CD4-positive, alpha-beta T cell (primary cell): ENCODE data around the gene SLC25A42. TPM values are rescaled to one million over a fixed set of nuclear protein-coding genes. Genes with fewer than 3 reads are reported as not detected.
A peak's percentile ranks its signal among the peaks of the same experiment; 100 is the strongest.

ENCODE experiments used
- ATAC-seq: fragments of 200-7000 bp; cut with Tn5 transposase; one replicate; pipeline ENCODE4 v1.10.0; 2022; ENCODE audit warnings: mild to moderate bottlenecking; ENCODE audit not compliant: poor library complexity
- CTCF ChIA-PET: fragments of 350-600 bp; sonication (Branson Sonifier 250); formaldehyde crosslinking; loops from one replicate; lab custom pipeline; 2021; ENCODE audit warnings: antibody characterized with exemption, inconsistent platforms; lab: Charles Lee
- POLR2A ChIA-PET: fragments of 350-600 bp; sonication (Branson Sonifier 250); formaldehyde crosslinking; loops from one replicate; lab custom pipeline; 2021; ENCODE audit warnings: antibody characterized with exemption, inconsistent platforms; lab: Charles Lee
- DNase-seq, 14 experiments: peaks; one replicate each; pipeline ENCODE4 v3.0.0-alpha.2; 2013 to 2020; ENCODE audit warnings: mixed read lengths in 2 of 14
- H3K27ac ChIP-seq, 2 donors: one replicate each; pipeline versions ENCODE4 v1.5.1 to v1.7.0; 2013; ENCODE audit warnings: low read length in 2 of 2, low read depth in 1 of 2, mild to moderate bottlenecking in 1 of 2
- H3K27me3 ChIP-seq, 2 experiments: 1 replicate in 1 of 2; 2 replicates in 1 of 2; pipeline versions ENCODE4 v1.6.1 to v1.7.0; 2013; ENCODE audit warnings: low read length in 2 of 2, control low read depth in 1 of 2, mild to moderate bottlenecking in 1 of 2, moderate library complexity in 1 of 2; ENCODE audit not compliant: insufficient read depth in 2 of 2, control insufficient read depth in 1 of 2
- H3K36me3 ChIP-seq: one replicate; pipeline ENCODE4 v1.6.1; 2013; ENCODE audit warnings: low read length, control low read depth; ENCODE audit not compliant: insufficient read depth
- H3K4me1 ChIP-seq: one replicate; pipeline ENCODE4 v1.6.1; 2013; ENCODE audit warnings: low read length, control low read depth; ENCODE audit not compliant: insufficient read depth
- H3K4me3 ChIP-seq: one replicate; pipeline ENCODE4 v1.5.1; 2013; ENCODE audit warnings: mild to moderate bottlenecking, low read length, moderate library complexity
- H3K9me3 ChIP-seq, 2 experiments: 1 replicate in 1 of 2; 2 replicates in 1 of 2; pipeline versions ENCODE4 v1.6.1 to v1.7.0; 2013; ENCODE audit warnings: low read length in 2 of 2, mild to moderate bottlenecking in 2 of 2, control low read depth in 1 of 2, moderate library complexity in 1 of 2; ENCODE audit not compliant: control insufficient read depth in 1 of 2, insufficient read depth in 1 of 2
- H3K27ac Mint-ChIP-seq: one replicate; pipeline ENCODE4 v1.8.0; 2020; ENCODE audit warnings: mixed read lengths
- H3K27me3 Mint-ChIP-seq: one replicate; pipeline ENCODE4 v1.8.0; 2021; ENCODE audit warnings: mixed read lengths
- H3K36me3 Mint-ChIP-seq: one replicate; pipeline ENCODE4 v1.8.0; 2021; ENCODE audit warnings: low read depth, mixed read lengths
- H3K4me1 Mint-ChIP-seq: one replicate; pipeline ENCODE4 v1.8.0; 2021; ENCODE audit warnings: low read depth, mixed read lengths
- H3K4me3 Mint-ChIP-seq: one replicate; pipeline ENCODE4 v1.8.0; 2020; ENCODE audit warnings: mild to moderate bottlenecking, mixed read lengths
- H3K9me3 Mint-ChIP-seq: one replicate; pipeline ENCODE4 v1.8.0; 2020; ENCODE audit warnings: mixed read lengths
- intact Hi-C, 2 experiments: fragments of 100-400 bp; cut with DNase I in 1 of 2; cut with micrococcal nuclease in 1 of 2; formaldehyde crosslinking; loops; one replicate each; pipeline versions ENCODE4 v1.15.1 to v1.9.0; 2023 to 2025; cut with DNase I, micrococcal nuclease
- total RNA-seq, 174 experiments: library from RNA in 2 of 174; stranded (reverse) in 2 of 174; gene quantifications; one replicate each; pipeline ENCODE4 v1.2.3 and lab custom pipeline; 2021 to 2026
- TF ChIP-seq, protein P1 (sequence below): fragments of 200-600 bp; IDR thresholded peaks from one replicate; pipeline ENCODE4 v1.8.0; 2022; ENCODE audit warnings: antibody characterized with exemption, mild to moderate bottlenecking

Gene SLC25A42
- total RNA-seq, 2 experiments from 2014 or later, result 15.1 to 15.4 TPM

DNA sequence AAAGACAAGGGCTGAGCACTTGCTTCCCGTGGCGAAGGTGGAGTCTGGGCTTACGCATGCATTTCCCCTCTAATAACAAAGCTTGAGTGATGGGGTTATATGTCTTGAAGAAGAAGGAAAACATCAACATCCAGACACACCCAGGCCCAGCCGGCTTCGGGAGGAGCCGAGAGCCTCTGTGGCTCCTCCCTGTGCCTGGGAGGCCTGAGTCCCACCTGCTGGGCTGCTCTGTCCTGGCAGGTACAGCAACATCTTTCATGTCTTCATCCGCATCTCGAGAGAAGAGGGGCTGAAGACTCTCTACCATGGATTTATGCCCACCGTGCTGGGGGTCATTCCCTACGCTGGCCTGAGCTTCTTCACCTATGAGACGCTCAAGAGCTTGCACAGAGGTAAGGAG is 43.9 kb downstream of the SLC25A42 start:
- Mint-ChIP-seq H3K27ac (no peak overlapping the region), H3K27me3 (no peaks in the 10 kb centered on the region), H3K4me1 (no peaks in the 10 kb centered on the region), H3K36me3 (peaks cover 5% of the 10 kb centered on the region), H3K4me3 (no peak overlapping the region), H3K9me3 (no peaks in the 10 kb centered on the region)
- DNase-seq (no peak), ATAC-seq (no peak)
- Histone ChIP-seq H3K4me3 (no peak overlapping the region), H3K9me3 (no peaks in the 10 kb centered on the region), H3K27ac (no peak overlapping the region), H3K36me3 (peaks cover 10% of the 10 kb centered on the region), H3K27me3 (no peaks in the 10 kb centered on the region), H3K4me1 (peaks cover 5% of the 10 kb centered on the region)
- POLR2A ChIA-PET, result no interaction called here
- intact Hi-C loops, result no loop called here
- CTCF ChIA-PET, result no interaction called here
- TF ChIP-seq, protein P1, sequence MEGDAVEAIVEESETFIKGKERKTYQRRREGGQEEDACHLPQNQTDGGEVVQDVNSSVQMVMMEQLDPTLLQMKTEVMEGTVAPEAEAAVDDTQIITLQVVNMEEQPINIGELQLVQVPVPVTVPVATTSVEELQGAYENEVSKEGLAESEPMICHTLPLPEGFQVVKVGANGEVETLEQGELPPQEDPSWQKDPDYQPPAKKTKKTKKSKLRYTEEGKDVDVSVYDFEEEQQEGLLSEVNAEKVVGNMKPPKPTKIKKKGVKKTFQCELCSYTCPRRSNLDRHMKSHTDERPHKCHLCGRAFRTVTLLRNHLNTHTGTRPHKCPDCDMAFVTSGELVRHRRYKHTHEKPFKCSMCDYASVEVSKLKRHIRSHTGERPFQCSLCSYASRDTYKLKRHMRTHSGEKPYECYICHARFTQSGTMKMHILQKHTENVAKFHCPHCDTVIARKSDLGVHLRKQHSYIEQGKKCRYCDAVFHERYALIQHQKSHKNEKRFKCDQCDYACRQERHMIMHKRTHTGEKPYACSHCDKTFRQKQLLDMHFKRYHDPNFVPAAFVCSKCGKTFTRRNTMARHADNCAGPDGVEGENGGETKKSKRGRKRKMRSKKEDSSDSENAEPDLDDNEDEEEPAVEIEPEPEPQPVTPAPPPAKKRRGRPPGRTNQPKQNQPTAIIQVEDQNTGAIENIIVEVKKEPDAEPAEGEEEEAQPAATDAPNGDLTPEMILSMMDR, result no peak

DNA sequence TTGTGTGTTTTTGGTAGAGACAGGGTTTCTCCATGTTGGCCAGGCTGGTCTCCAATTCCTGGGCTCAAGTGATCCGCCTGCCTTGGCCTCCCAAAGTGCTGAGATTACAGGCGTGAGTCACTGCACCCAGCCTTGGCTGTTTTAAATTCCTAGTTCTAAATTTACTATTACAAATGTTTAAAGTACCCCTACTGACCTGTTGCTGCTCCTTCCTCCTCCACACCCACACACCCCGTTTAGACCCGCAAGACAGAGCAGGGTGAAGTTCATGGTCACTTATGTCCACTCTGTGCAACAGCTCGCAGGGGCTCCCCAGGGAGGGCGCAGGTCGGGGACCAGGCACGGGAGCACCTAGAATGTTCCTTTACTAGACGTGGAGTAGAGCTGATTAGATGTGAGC is 45.8 kb downstream of the SLC25A42 start:
- TF ChIP-seq, protein P1, result no peak
- no peak overlapping the region for H3K4me3 Mint-ChIP-seq
- ATAC-seq (no peak), DNase-seq (no peak)
- ChIA-PET POLR2A (no interaction called here), CTCF (no interaction called here)
- H3K4me1 Mint-ChIP-seq, result no peaks in the 10 kb centered on the region
- H3K27ac Mint-ChIP-seq, result no peak overlapping the region
- H3K27ac ChIP-seq, result no peak overlapping the region
- no peaks in the 10 kb centered on the region for H3K9me3 Mint-ChIP-seq
- H3K36me3 ChIP-seq, result peaks cover 10% of the 10 kb centered on the region
- intact Hi-C loops, result no loop called here
- H3K4me1 ChIP-seq, result peaks cover 9% of the 10 kb centered on the region
- no peaks in the 10 kb centered on the region for H3K9me3 ChIP-seq
- H3K36me3 Mint-ChIP-seq, result peaks cover 4% of the 10 kb centered on the region
- no peak overlapping the region for H3K4me3 ChIP-seq
- H3K27me3 Mint-ChIP-seq, result no peaks in the 10 kb centered on the region
- H3K27me3 ChIP-seq, result no peaks in the 10 kb centered on the region

DNA sequence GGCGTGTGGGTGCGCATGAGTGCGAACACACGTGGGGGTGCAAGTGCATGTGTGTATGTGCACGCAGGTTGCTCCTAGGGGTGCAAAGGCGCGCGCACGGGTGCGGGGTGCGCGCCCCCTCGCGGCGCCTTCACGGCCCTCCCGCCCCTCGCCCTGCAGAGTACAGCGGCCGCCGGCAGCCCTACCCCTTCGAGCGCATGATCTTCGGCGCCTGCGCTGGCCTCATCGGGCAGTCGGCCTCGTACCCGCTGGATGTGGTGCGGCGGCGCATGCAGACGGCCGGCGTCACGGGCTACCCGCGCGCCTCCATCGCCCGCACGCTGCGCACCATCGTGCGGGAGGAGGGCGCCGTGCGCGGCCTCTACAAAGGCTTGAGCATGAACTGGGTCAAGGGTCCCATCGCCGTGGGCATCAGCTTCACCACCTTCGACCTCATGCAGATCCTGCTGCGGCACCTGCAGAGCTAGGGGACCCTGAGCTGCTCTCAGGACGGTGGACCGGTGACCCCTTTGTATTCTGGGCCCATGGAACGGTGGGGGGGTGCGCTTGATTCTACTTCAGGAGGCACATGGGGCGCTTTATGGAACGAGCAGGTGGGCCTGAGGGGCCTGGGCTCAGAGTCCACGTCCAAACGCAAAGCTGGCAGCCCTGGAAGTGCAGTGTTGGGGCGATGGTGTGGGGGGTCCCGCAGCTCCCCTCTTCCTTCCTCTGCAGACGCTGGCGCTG is 46.8 kb downstream of the SLC25A42 start:
- Histone ChIP-seq H3K36me3 (peaks cover 10% of the 10 kb centered on the region), H3K9me3 (no peaks in the 10 kb centered on the region), H3K27ac (no peak overlapping the region), H3K4me3 (no peak overlapping the region), H3K27me3 (no peaks in the 10 kb centered on the region), H3K4me1 (peaks cover 9% of the 10 kb centered on the region)
- Mint-ChIP-seq H3K36me3 (no peaks in the 10 kb centered on the region), H3K27ac (no peak overlapping the region), H3K9me3 (no peaks in the 10 kb centered on the region), H3K4me1 (no peaks in the 10 kb centered on the region), H3K27me3 (no peaks in the 10 kb centered on the region), H3K4me3 (no peak overlapping the region)
- TF ChIP-seq, protein P1, result peak; percentile 17
- CTCF ChIA-PET, result no interaction called here
- ATAC-seq (no peak), DNase-seq (peak in 7 of 14 experiments; percentile 3 to 49 (median 25))
- intact Hi-C loops, result no loop called here
- POLR2A ChIA-PET, result interaction anchor here (0.5 kb wide), 1 partner anchor 46 kb away, joined by 3 read pairs; no protein-coding TSS in a partner anchor
